ENCODE data around the gene HORMAD2.

The HORMAD2 gene

GRCh38 chr22:30114361-30114760 lies 34.1 kb downstream of the HORMAD2 start:
- Histone ChIP-seq H3K4me1 (ENCODE audit: control insufficient read depth, insufficient read depth, low read length) (peaks cover 15% of the 10 kb centered on the region), H3K36me3 (ENCODE audit: insufficient read depth, low read length) (no peaks in the 10 kb centered on the region), H3K27me3 (ENCODE audit: control insufficient read depth, insufficient read depth, low read length) (no peaks in the 10 kb centered on the region), H3K9ac (ENCODE audit: low read depth, low read length) (no peak overlapping the region), H3K9me3 (replicated peaks; ENCODE audit: low read length) (no peaks in the 10 kb centered on the region), H3K4me2 (ENCODE audit: low read length) (no peak overlapping the region), H3K4me3 (ENCODE audit: low read length) (no peak overlapping the region)

- Histone ChIP-seq H3K4me3 (ENCODE audit: low read length) (no peak overlapping the region), H3K4me1 (ENCODE audit: control insufficient read depth, insufficient read depth, low read length) (peaks cover 15% of the 10 kb centered on the region), H3K36me3 (ENCODE audit: insufficient read depth, low read length) (no peaks in the 10 kb centered on the region), H3K27me3 (ENCODE audit: control insufficient read depth, insufficient read depth, low read length) (no peaks in the 10 kb centered on the region), H3K9me3 (replicated peaks; ENCODE audit: low read length) (no peaks in the 10 kb centered on the region), H3K9ac (ENCODE audit: low read depth, low read length) (no peak overlapping the region), H3K4me2 (ENCODE audit: low read length) (no peak overlapping the region)
These were observed 35.4 kb downstream of the HORMAD2 start for GRCh38 chr22:30115705-30116104.

- Histone ChIP-seq H3K9ac (ENCODE audit: low read depth, low read length) (no peak overlapping the region), H3K36me3 (ENCODE audit: insufficient read depth, low read length) (no peaks in the 10 kb centered on the region), H3K27me3 (ENCODE audit: control insufficient read depth, insufficient read depth, low read length) (no peaks in the 10 kb centered on the region), H3K4me2 (ENCODE audit: low read length) (no peak overlapping the region), H3K4me1 (ENCODE audit: control insufficient read depth, insufficient read depth, low read length) (peaks cover 15% of the 10 kb centered on the region), H3K4me3 (ENCODE audit: low read length) (no peak overlapping the region), H3K9me3 (replicated peaks; ENCODE audit: low read length) (no peaks in the 10 kb centered on the region)
These were observed 36.3 kb downstream of the HORMAD2 start for GRCh38 chr22:30116362-30117117.

- Histone ChIP-seq H3K4me1 (ENCODE audit: control insufficient read depth, insufficient read depth, low read length) (peaks cover 15% of the 10 kb centered on the region), H3K36me3 (ENCODE audit: insufficient read depth, low read length) (no peaks in the 10 kb centered on the region), H3K9me3 (replicated peaks; ENCODE audit: low read length) (no peaks in the 10 kb centered on the region), H3K9ac (ENCODE audit: low read depth, low read length) (no peak overlapping the region), H3K27me3 (ENCODE audit: control insufficient read depth, insufficient read depth, low read length) (no peaks in the 10 kb centered on the region), H3K4me3 (ENCODE audit: low read length) (no peak overlapping the region), H3K4me2 (ENCODE audit: low read length) (no peak overlapping the region)
These were observed 37.0 kb downstream of the HORMAD2 start for GRCh38 chr22:30117256-30117655.

- Histone ChIP-seq H3K27me3 (ENCODE audit: control insufficient read depth, insufficient read depth, low read length) (no peaks in the 10 kb centered on the region), H3K4me1 (ENCODE audit: control insufficient read depth, insufficient read depth, low read length) (peaks cover 15% of the 10 kb centered on the region), H3K4me2 (ENCODE audit: low read length) (no peak overlapping the region), H3K36me3 (ENCODE audit: insufficient read depth, low read length) (no peaks in the 10 kb centered on the region), H3K9ac (ENCODE audit: low read depth, low read length) (no peak overlapping the region), H3K9me3 (replicated peaks; ENCODE audit: low read length) (no peaks in the 10 kb centered on the region), H3K4me3 (ENCODE audit: low read length) (no peak overlapping the region)
These were observed 38.0 kb downstream of the HORMAD2 start for GRCh38 chr22:30118291-30118690.

- no peaks in the 10 kb centered on the region for H3K27me3 ChIP-seq (ENCODE audit: control insufficient read depth, insufficient read depth, low read length)
- no peak overlapping the region for H3K9ac ChIP-seq (ENCODE audit: low read depth, low read length)
- no peaks in the 10 kb centered on the region for H3K36me3 ChIP-seq (ENCODE audit: insufficient read depth, low read length)
- no peaks in the 10 kb centered on the region for H3K9me3 ChIP-seq (replicated peaks; ENCODE audit: low read length)
- peaks cover 1% of the 10 kb centered on the region for H3K4me1 ChIP-seq (ENCODE audit: control insufficient read depth, insufficient read depth, low read length)
- H3K4me2 ChIP-seq (ENCODE audit: low read length) = peak overlapping the region; percentile 6
- no peak overlapping the region for H3K4me3 ChIP-seq (ENCODE audit: low read length)
These were observed 41.7 kb downstream of the HORMAD2 start for GRCh38 chr22:30121960-30122359.

- H3K27me3 ChIP-seq (ENCODE audit: control insufficient read depth, insufficient read depth, low read length) = no peaks in the 10 kb centered on the region
- H3K9me3 ChIP-seq (replicated peaks; ENCODE audit: low read length) = no peaks in the 10 kb centered on the region
- no peak overlapping the region for H3K4me3 ChIP-seq (ENCODE audit: low read length)
- H3K4me1 ChIP-seq (ENCODE audit: control insufficient read depth, insufficient read depth, low read length) = peaks cover 4% of the 10 kb centered on the region
- no peak overlapping the region for H3K4me2 ChIP-seq (ENCODE audit: low read length)
- no peaks in the 10 kb centered on the region for H3K36me3 ChIP-seq (ENCODE audit: insufficient read depth, low read length)
- H3K9ac ChIP-seq (ENCODE audit: low read depth, low read length) = no peak overlapping the region
These were observed 43.2 kb downstream of the HORMAD2 start for GRCh38 chr22:30123463-30123862.

- Histone ChIP-seq H3K4me3 (ENCODE audit: low read length) (no peak overlapping the region), H3K36me3 (ENCODE audit: insufficient read depth, low read length) (no peaks in the 10 kb centered on the region), H3K27me3 (ENCODE audit: control insufficient read depth, insufficient read depth, low read length) (no peaks in the 10 kb centered on the region), H3K4me1 (ENCODE audit: control insufficient read depth, insufficient read depth, low read length) (peaks cover 9% of the 10 kb centered on the region), H3K9me3 (replicated peaks; ENCODE audit: low read length) (no peaks in the 10 kb centered on the region), H3K9ac (ENCODE audit: low read depth, low read length) (no peak overlapping the region), H3K4me2 (ENCODE audit: low read length) (no peak overlapping the region)
These were observed 47.5 kb downstream of the HORMAD2 start for GRCh38 chr22:30127749-30128166.

- H3K4me1 ChIP-seq (ENCODE audit: control insufficient read depth, insufficient read depth, low read length) = peaks cover 9% of the 10 kb centered on the region
- H3K9ac ChIP-seq (ENCODE audit: low read depth, low read length) = no peak overlapping the region
- no peaks in the 10 kb centered on the region for H3K36me3 ChIP-seq (ENCODE audit: insufficient read depth, low read length)
- H3K27me3 ChIP-seq (ENCODE audit: control insufficient read depth, insufficient read depth, low read length) = no peaks in the 10 kb centered on the region
- H3K4me3 ChIP-seq (ENCODE audit: low read length) = no peak overlapping the region
- no peaks in the 10 kb centered on the region for H3K9me3 ChIP-seq (replicated peaks; ENCODE audit: low read length)
- no peak overlapping the region for H3K4me2 ChIP-seq (ENCODE audit: low read length)
These were observed 48.2 kb downstream of the HORMAD2 start for GRCh38 chr22:30128511-30128910.

GRCh38 chr22:30129636-30130035 lies 49.4 kb downstream of the HORMAD2 start:
- H3K4me1 ChIP-seq (ENCODE audit: control insufficient read depth, insufficient read depth, low read length) = peaks cover 9% of the 10 kb centered on the region
- H3K36me3 ChIP-seq (ENCODE audit: insufficient read depth, low read length) = no peaks in the 10 kb centered on the region
- no peaks in the 10 kb centered on the region for H3K9me3 ChIP-seq (replicated peaks; ENCODE audit: low read length)
- no peak overlapping the region for H3K4me3 ChIP-seq (ENCODE audit: low read length)
- no peaks in the 10 kb centered on the region for H3K27me3 ChIP-seq (ENCODE audit: control insufficient read depth, insufficient read depth, low read length)
- H3K9ac ChIP-seq (ENCODE audit: low read depth, low read length) = no peak overlapping the region
- no peak overlapping the region for H3K4me2 ChIP-seq (ENCODE audit: low read length)

GRCh38 chr22:30132290-30132996 lies 52.2 kb downstream of the HORMAD2 start:
- Histone ChIP-seq H3K27me3 (ENCODE audit: control insufficient read depth, insufficient read depth, low read length) (no peaks in the 10 kb centered on the region), H3K4me2 (ENCODE audit: low read length) (no peak overlapping the region), H3K4me1 (ENCODE audit: control insufficient read depth, insufficient read depth, low read length) (peaks cover 8% of the 10 kb centered on the region), H3K9ac (ENCODE audit: low read depth, low read length) (no peak overlapping the region), H3K36me3 (ENCODE audit: insufficient read depth, low read length) (no peaks in the 10 kb centered on the region), H3K4me3 (ENCODE audit: low read length) (no peak overlapping the region), H3K9me3 (replicated peaks; ENCODE audit: low read length) (no peaks in the 10 kb centered on the region)

GRCh38 chr22:30140414-30140813 lies 60.1 kb downstream of the HORMAD2 start:
- H3K9ac ChIP-seq (ENCODE audit: low read depth, low read length) = no peak overlapping the region
- H3K36me3 ChIP-seq (ENCODE audit: insufficient read depth, low read length) = no peaks in the 10 kb centered on the region
- H3K9me3 ChIP-seq (replicated peaks; ENCODE audit: low read length) = peaks cover 8% of the 10 kb centered on the region
- no peak overlapping the region for H3K4me3 ChIP-seq (ENCODE audit: low read length)
- no peaks in the 10 kb centered on the region for H3K4me1 ChIP-seq (ENCODE audit: control insufficient read depth, insufficient read depth, low read length)
- H3K4me2 ChIP-seq (ENCODE audit: low read length) = no peak overlapping the region
- no peaks in the 10 kb centered on the region for H3K27me3 ChIP-seq (ENCODE audit: control insufficient read depth, insufficient read depth, low read length)

Measured in skeletal muscle satellite cell (primary cell).